ENCODE results near the gene PPP1R26.

Gene PPP1R26

DNA sequence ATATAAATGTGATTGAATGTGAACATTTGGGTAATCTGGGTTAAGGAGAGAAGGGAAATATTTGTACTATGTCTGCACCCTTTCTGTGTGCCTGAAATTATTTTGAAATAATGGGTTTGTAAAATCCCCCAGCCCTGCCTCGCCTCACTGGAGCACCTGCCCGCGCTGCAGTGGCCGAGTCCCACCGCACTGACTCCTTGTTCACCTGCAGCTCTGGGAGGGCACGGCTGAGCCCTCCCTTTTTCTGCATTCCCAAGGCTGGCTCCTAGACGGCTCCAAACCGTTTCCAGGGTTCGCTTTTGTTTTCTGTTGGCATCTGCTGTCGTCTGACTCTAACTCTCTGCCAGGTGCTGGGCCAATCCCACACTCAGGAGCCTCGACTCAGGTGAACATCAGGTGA lies 17.6 kb upstream of the PPP1R26 start:
- no peak overlapping the region for H3K4me3 ChIP-seq
- no peak overlapping the region for H3K27ac ChIP-seq

DNA sequence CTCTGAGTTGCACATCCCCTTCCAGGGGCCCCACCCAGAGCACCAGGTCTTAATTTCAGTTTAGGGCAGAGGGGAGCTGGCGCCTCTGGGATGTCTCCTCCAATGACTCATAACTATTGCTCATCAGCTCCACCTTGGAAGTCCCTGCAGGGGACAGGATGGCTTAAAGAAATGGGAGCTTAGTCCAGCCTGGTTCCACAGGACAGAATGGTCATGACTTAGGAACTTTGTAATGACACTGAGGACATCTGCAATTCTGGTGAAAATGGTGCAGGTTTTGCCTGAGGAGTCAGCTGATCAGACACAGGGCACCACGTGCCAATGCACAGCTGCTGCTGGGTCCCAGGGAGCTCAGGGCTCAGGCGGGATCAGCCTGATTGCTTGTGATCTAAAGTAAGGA lies 16.4 kb upstream of the PPP1R26 start:
- Histone ChIP-seq H3K27ac (no peak overlapping the region), H3K4me3 (no peak overlapping the region)

DNA sequence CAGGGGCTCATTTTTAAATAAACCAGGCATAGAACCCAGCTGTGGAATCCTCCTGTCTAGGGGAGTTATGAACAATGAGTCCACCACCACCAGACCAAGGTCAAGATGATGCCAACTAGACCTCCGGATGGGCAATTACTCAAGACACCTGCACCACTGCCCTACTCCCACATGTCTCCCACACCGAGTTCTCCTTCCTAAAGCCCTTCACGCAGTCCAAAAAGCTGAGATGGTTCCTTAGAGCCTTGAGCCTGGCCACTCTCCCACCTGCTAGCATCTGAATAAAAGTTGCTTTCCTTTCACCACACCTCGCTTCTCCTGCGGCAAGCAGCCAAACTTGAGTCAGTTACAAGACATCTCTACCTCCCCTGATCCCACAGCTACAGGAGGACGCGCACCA lies 15.4 kb upstream of the PPP1R26 start:
- H3K4me3 ChIP-seq = no peak overlapping the region

DNA sequence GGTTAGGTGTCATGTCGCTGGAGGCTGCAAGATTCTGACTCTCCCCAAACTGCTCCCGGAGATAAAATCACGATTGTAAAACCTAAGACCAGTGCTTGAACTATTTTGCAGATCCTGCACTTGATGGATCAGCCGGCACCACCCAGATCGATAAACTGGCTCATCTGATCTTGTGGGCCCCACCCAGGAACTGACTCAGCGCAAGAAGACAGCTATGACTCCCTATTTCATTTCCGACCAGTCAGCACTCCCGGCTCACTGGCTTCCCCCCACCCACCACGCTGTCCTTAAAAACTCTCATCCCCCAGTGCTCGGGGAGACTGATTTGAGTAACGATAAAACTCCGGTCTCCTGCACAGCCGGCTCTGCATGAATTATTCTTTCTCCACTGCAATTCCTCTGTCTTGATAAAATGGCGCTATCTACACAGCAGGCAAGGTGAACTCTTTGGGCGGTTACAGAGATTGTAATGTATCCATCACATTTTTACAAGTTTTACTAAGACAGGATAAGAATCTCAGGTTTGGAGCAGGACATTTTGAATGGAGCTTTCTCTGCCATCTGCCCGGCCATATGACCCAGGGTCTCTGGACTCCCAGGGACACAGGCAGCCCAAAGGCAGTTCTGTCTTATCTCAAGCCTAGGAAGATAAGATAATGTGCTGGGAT lies 10.6 kb upstream of the PPP1R26 start:
- no peak overlapping the region for H3K4me3 ChIP-seq
- H3K27ac ChIP-seq = peak overlapping the region in 3 of 21 experiments; percentile 29 to 37 (median 35)

More for the DNA sequence above, 15.4 kb upstream of the PPP1R26 start:
- H3K27ac ChIP-seq = no peak overlapping the region

DNA sequence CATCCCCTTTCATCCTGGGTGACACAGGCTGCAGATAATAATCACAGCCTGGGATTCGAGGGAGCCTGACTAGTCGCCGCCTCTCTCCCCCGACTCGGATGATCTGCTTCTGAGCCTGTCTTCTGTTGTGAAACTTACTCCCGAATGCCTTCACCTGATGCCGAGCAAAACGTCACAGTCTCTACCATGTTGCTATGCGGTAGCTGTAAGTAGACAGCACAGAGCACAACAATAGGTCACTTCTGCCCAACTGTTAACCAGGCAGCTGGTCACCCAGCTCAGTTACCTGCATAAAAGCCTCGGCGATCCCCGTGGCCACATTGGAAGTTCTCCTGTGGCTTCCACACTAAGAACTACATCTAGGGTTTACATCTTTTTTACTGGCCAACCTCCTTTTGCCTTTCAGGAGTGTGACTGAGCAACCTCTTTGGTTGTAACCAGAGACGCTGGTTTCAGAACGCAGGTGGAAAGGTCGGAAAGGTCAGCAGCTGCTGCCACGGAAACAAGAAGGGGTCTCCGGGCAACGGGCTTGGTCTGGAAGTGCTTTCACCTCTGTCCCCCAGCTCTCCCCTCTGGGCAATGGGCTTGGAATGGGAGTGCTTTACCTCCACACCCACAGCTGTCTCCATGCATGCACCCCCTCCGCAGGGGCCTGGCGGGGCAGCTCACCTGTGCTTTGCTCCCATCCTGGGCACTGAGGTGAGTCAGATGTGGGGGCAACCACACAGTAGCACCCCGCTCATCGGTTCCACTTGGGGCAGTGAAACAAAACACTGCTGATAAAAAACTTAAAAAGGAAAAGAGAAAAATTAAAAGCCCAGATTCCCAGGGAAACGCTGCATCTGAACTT lies 7.6 kb upstream of the PPP1R26 start:
- Histone ChIP-seq H3K4me3 (no peak overlapping the region), H3K27ac (no peak overlapping the region)

DNA sequence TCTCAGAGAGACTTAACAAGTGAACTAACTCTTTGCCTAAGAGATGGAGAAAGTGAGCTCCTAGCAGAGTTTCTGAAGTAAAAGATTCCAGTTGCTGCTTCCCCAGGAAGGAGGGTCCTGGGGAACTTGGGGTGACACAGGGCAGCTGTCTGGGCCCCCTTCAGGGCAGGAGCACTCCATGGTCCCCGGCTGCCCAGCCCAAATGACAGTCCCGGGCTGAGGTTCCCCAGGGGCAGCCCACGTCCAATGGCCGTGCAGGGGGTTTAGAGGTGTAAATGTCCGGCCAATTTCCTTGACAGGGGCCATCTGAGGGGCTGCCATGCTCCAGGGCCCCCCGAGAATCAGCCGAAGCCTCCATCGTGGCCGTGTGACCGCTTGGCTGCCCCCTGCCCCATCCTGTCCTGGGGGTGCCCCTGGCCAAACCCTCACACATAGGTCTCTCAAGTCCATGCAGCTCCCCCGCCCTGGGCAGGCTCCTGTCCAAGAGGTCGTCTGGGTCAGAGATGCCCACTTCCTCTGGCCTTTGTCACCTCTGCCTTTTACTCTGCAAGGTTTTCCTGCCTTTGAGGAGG lies 5.5 kb upstream of the PPP1R26 start:
- Histone ChIP-seq H3K4me3 (no peak overlapping the region), H3K27ac (no peak overlapping the region)

DNA sequence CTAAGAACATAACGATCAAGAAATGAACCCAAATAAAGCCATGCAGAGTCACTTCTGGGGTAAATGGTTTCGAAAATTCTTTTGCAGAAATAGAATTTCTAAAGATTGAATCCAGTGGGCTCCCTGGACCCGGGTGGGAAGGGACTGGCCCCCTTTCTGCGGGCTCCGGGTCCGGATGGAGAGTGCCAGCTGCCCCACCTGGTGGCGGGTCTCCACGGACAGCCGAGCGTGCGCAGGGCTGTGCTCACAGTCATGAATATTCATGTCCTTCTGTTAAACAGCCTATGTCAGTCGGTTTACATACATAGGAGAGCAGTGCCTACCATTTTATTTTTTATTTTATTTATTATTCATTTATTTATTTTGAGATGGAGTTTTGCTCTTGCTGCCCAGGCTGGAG lies 4.7 kb upstream of the PPP1R26 start:
- no peak overlapping the region for H3K4me3 ChIP-seq
- no peak overlapping the region for H3K27ac ChIP-seq

DNA sequence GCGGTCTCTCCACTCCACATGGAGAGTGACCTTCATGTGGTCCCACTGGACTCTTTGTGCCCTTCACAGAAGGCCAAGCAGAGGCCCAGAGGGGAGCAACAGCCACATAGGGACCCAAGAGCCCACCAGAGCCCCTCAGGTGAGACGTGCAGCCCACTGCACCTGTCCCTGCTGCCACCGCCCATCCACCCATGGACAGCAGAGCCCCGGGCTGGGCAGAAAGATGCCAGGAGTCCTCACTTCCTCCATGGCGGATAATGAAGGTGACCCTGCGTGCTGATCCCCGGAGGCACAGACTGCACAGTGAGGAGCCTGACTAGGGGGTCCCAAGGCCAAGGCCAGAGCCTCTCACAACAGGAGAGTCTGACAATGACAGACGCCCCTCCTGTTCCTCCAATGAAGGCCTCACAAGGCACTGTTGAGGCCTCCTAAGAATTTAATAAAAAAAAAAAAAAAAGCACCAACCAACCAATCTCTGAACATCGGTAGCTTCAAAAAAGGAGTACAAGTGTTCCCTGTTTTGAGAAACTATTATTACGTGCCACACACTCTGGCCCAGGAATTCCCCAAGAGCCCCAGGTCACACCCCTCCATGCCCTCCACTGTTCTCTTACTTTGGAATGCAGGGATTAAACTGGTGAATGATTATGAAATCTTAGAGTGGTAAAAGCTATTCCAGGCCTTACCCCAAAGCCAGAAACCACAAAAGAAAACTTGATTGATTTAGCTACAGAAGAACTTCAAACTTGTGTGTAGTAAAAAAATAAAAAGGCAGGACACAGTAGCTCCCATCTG lies 2.8 kb upstream of the PPP1R26 start:
- no peak overlapping the region for H3K4me3 ChIP-seq
- no peak overlapping the region for H3K27ac ChIP-seq

DNA sequence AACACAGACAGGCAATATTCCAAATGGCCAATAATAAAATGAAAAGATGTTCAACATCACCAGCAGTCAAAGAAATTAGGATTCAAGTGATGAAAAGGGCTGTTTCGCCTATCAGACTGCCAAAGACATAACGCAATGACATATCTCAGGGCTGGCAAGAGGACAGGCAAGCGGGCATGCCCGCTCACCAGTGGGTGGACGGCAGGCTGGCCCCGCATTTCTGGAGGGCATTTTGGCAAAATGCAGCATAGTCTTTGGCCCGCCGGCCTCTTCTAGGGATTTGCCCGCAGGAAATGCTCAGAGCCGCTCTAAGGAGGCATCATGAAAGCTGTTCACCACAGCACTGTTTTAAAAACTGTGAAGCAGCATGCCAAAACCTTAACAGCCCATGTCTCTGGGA lies 1.4 kb upstream of the PPP1R26 start:
- Histone ChIP-seq H3K27ac (no peak overlapping the region), H3K4me3 (no peak overlapping the region)

DNA sequence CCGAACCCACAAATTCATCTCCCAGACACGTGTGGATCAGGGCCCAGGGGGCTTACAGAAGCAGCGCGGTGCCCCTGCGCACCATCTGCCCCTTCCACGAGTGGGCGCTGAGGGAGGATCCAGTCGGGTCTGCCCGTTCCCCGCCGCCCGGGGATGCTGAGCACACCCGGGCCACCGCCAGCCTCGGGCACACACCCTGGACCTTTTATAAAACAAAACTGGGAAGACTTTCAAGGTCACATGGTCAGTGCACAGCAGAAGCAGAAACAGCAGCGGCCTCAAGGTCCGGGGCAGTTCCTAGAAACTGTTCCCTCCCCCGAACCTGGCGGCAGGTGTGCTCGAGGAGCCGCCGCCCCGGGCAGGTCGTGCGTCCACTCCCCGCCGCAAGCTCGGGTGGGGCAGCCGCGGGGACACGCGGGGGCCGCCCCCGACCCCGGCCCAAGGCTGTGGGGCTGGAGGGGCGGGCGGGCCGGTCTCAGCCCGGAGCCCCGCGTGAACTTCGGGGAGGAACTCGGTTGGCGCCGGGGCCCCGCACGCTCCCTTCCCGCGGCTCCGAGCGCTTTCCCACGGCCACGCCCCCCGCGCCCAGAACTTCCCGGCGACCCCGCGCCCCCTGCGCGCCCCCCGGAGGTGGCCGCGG lies 633 bp upstream of the PPP1R26 start:
- peak overlapping the region; percentile 23 to 72 (median 41) for H3K4me3 ChIP-seq
- peak overlapping the region in 9 of 21 experiments; percentile 28 to 76 (median 69) for H3K27ac ChIP-seq

DNA sequence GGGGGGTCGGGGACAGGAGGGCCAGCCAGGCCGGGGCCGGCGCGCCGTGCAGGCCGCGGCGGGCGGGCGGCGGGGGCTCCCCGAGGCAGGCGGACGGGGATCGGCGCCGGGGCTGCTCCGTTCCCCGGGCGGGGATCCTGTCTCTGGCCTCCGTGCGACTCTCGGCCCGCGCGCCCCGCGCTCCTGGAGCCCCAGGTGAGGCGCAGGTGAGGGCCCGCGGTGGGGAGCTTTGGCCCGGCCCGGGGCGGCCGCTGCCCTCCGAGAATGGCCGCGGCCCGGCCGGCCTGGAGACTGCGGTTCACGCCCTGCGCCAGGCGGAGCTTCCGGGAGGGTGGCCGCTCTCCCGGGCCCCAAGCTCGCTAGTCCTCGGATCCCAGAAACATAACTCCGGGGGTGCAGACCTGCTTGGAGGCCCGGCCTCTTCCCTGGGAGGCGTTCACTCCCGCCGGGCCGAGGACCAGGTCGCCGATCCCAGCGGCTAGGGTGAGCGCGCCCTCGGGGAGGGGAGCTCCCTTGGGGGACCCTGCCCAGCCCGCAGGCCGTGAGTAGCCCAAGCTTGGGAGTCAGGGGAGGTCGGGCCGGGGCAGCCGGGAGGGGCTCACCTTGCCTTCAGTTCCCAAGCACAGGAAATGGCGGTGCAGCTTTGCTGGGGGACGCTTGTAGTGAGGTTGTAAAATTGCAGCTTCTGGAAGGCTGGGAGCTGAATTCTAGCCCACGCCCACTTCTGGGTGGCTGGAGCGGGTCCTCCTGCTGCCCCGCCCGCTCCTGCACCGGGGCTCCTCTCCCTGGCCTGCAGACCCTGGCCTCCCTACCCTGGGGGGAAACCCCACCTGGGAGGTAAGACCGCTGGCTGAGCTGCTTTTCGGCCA lies 723 bp downstream of the PPP1R26 start:
- Histone ChIP-seq H3K27ac (peak overlapping the region in 17 of 21 experiments; percentile 1 to 79 (median 50)), H3K4me3 (peak overlapping the region; percentile 58 to 78 (median 66))

DNA sequence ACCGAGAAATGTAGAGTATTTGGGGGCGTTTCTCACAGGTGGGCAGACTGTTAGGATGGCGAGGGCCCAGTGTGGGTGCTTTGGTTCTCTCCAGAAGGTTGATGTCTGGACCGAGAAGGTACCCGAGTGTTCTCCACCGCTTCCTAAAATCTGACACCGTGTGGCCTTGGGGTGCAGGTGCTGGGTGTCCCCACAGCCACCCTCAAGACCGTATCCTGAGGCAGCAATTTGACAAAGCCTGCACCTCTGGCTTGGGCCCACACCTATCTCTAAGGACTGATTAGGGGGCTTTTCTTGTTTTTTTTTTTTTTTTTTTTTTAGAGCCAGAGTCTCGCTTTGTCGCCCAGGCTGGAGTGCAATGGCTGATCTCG lies 1.3 kb downstream of the PPP1R26 start:
- Histone ChIP-seq H3K4me3 (peak overlapping the region; percentile 58 to 78 (median 66)), H3K27ac (peak overlapping the region in 1 of 21 experiments; percentile 79)

DNA sequence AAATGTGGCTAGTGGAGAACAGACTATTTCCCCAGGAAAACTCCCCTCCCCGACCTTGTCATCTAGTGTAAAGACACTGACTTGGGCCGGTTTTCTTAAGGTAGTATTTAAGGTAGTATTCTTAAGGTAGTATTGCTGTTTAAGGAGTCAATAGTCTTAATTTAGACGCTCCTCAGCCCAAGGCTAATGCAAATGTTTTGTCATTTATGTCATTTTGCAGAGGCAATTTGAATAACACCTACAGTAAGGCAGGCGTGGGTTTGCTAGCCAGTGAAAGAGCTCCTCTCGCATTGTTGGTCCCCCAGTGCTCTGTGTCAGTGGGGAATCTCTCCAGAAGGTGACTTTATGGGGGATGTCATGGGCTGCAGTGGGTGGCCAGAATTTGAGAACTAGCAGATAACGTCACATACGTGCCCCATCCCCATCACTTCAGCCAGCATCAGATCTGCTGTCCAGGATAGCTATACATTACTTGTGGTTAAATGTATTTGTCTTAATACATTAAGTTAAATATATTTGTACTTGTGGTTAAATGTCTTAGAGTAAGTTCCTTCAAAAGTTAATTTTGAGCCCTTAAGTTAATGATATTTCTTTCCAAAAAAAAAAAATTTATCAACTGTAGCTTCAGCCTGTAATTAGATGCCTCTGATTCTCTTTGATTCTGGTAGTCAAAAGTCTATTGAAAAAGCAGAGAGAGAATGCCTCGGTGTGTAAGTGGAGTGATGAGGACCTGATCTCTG lies 2.6 kb downstream of the PPP1R26 start:
- H3K27ac ChIP-seq = no peak overlapping the region
- no peak overlapping the region for H3K4me3 ChIP-seq

DNA sequence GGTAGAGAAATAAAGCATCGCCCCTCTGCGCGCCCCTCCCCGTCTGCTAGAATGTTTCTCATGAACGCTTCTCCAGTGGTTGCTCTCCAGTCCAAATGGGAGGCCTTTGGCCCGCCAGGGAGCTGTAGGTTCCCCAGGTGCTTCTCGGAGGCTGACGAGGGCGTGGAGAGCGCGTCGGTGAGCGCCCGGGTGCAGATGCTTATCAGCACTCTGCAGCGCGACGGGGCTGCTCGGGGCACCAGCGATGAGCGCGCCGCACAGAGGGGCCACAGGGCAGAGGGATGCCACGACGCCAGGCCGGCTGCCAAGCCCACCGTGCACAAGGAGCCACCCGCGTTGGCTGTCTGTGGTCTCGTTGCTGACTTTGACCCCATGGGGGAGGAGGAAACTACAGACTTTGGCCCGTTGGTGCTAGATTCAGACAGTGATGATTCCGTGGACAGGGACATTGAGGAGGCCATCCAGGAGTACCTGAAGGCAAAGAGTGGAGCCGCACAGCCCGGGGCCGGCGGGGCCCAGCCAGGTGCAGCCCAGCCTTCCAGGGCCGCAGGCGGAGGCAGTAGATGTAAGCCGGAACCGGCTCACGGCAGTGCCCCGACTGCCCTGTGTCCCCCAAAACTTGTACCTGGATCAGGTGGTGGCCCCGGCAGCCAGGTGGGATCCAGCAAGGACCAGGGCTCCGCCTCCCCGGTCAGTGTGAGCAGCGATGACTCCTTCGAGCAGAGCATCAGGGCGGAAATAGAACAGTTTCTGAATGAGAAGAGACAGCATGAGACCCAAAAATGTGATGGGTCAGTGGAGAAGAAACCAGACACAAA lies 5.1 kb downstream of the PPP1R26 start:
- no peak overlapping the region for H3K4me3 ChIP-seq
- no peak overlapping the region for H3K27ac ChIP-seq

DNA sequence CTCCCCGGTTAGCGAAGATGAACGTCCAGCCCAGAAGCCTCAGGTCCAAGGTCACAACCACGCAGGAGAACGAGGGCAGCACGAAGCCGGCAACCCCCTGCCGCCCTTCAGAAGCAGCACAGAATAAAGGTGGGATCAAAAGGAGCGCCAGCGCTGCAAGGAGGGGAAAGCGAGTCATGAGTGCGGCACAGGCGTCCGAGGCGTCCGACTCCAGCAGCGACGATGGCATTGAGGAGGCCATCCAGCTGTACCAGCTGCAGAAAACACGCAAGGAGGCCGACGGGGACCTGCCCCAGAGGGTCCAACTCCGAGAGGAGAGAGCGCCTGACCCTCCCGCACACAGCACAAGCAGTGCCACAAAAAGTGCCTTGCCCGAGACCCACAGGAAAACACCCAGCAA lies 5.8 kb downstream of the PPP1R26 start:
- no peak overlapping the region for H3K4me3 ChIP-seq
- H3K27ac ChIP-seq = no peak overlapping the region

DNA sequence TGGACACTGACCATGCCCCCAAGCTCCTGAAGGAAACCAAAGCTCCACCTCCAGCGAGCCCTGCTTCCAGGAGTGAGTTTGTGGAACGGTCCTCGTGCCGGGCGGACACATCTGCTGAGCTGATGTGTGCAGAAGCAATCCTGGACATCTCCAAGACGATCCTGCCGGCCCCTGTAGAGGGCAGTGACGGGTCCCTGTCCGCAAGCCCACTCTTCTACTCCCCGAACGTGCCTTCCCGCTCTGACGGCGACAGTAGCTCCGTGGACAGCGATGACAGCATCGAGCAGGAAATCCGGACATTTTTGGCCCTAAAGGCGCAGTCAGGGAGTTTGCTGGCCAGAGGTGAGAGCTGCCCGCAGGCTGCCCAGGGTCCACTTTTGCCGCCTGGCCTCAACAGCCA lies 6.2 kb downstream of the PPP1R26 start:
- Histone ChIP-seq H3K27ac (no peak overlapping the region), H3K4me3 (no peak overlapping the region)

Data from skin epidermis (tissue), 12 donors.